ENCODE data around the gene RALGAPA2.

The RALGAPA2 gene

DNA sequence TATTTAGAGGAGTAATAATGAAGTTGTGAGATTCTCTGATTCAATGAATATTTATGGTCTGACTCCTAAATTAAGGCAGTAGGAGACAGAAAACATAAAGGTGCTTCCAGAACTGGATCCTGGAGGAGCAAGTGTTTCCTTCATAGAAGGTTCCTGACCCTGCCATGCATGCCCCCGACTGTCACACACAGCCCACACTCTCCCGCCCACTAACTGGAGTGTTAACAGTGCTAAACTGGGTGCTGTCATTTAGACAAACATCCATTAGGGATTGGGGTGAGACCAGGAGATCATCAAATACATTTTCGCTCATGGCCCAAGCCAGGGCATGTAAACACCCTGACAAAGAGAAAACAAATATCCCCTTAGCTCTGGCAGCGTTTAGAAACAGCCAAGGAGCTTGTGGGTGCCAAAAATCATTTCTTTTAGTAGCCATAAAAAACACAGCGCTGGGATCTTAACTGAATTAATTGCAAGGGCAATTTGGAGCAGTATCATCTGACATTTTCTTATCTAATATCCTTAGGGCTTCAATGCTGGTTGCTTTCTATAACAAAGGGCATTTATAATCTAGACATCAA is 297.7 kb downstream of the RALGAPA2 start:
- no peaks in the 10 kb centered on the region for H3K4me1 Mint-ChIP-seq

DNA sequence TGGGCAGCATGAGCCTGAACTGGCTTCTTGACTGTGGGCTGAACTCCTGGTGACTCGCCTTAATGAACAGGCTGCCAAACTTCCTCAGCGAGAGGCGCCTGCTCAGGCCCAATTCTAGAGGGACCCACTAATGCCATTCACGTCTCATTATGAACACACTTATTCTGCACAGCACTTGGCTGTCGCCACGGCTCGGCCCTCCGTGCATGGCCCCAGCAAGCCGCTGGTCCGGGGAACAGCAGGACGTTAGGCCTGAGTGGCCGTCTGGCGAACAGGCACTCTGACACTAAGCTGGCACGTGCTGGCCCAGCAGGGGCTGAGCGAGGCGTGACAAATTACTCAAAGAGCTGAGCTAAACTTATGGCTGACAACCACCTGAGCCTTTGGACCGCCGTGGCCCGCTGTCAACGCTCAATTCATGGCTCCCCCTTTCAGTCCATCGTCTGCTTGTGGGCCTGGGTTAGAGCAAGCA is 298.6 kb downstream of the RALGAPA2 start:
- Mint-ChIP-seq H3K27me3 (no peaks in the 10 kb centered on the region), H3K9me3 (no peaks in the 10 kb centered on the region), H3K4me3 (no peak overlapping the region), H3K4me1 (no peaks in the 10 kb centered on the region), H3K36me3 (no peaks in the 10 kb centered on the region), H3K27ac (no peak overlapping the region)
- DNase-seq, result no peak
- CTCF ChIA-PET, result no interaction called here

More for the DNA sequence above, 297.7 kb downstream of the RALGAPA2 start:
- H3K4me3 Mint-ChIP-seq, result no peak overlapping the region
- H3K36me3 Mint-ChIP-seq, result no peaks in the 10 kb centered on the region
- H3K9me3 Mint-ChIP-seq, result no peaks in the 10 kb centered on the region
- H3K27me3 Mint-ChIP-seq, result no peaks in the 10 kb centered on the region
- CTCF ChIA-PET, result no interaction called here
- DNase-seq, result no peak
- no peak overlapping the region for H3K27ac Mint-ChIP-seq

DNA sequence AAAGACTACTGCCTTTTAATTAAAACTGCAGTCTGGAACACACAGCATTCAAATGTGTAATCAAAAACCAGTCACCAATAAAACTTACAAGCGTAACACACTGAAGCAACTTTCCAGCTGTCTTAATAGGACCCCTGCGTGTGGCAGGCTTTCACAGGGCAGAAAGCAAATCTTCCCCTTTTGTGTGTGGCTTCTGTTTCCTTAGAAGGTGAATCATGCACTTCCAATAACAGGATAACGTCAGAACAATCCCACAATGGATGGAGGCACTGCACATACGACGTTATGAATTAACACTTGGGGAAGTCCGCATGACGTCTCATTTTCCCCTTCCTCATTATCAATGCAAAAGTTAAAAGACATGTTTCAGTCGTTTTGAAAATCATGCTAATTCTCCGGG is 299.7 kb downstream of the RALGAPA2 start:
- H3K27ac Mint-ChIP-seq, result no peak overlapping the region
- no peak for DNase-seq
- no peaks in the 10 kb centered on the region for H3K4me1 Mint-ChIP-seq
- H3K36me3 Mint-ChIP-seq, result no peaks in the 10 kb centered on the region
- no peaks in the 10 kb centered on the region for H3K9me3 Mint-ChIP-seq
- CTCF ChIA-PET, result no interaction called here
- H3K27me3 Mint-ChIP-seq, result no peaks in the 10 kb centered on the region
- H3K4me3 Mint-ChIP-seq, result no peak overlapping the region

DNA sequence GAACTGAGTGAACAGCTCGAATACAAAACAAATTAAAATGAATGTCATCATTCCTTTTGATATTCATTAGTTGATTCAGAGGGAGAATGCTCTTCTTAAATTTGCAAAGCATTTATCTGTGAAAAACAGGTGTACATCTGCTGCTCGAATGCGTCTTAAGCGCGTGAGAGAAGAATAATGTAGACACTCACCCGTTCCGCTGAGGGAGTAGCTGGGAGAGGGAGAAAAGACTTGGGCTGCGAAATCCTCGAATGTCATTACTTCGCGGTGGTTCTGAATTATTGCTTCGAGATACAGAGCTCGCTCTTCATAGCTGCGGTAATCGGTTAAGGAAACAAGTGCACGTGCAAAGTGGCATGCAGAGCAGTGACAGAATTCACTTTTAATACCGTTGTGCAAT is 300.6 kb downstream of the RALGAPA2 start:
- Mint-ChIP-seq H3K9me3 (no peaks in the 10 kb centered on the region), H3K4me3 (no peak overlapping the region), H3K4me1 (no peaks in the 10 kb centered on the region), H3K27ac (no peak overlapping the region), H3K27me3 (no peaks in the 10 kb centered on the region), H3K36me3 (no peaks in the 10 kb centered on the region)
- CTCF ChIA-PET, result interaction anchor here (1.2 kb wide), 1 partner anchor 175 kb away, joined by 3 read pairs; no protein-coding TSS in a partner anchor
- no peak for DNase-seq

DNA sequence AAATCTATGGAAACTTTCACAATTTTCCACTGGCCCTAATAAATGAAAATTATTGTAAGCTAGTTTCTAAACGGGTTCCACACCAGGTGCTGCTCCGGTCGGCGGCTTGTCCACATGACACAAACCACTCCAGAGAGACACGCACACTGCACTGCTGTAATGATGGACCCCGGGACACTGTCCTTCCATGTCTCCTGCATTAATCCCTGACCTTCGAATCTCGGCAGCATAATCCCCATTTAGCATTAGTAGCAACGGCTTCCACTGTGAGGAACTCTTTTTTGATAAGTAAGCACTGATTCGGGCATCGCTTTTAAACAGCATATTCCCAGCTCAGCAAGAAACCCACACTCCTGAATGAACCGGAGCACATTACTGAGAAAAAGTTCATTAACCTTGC is 301.0 kb downstream of the RALGAPA2 start:
- CTCF ChIA-PET, result interaction anchor here (1.2 kb wide), 1 partner anchor 175 kb away, joined by 3 read pairs; no protein-coding TSS in a partner anchor
- H3K4me1 Mint-ChIP-seq, result no peaks in the 10 kb centered on the region
- no peak overlapping the region for H3K27ac Mint-ChIP-seq
- H3K27me3 Mint-ChIP-seq, result no peaks in the 10 kb centered on the region
- DNase-seq, result no peak
- no peaks in the 10 kb centered on the region for H3K9me3 Mint-ChIP-seq
- no peaks in the 10 kb centered on the region for H3K36me3 Mint-ChIP-seq
- H3K4me3 Mint-ChIP-seq, result no peak overlapping the region

DNA sequence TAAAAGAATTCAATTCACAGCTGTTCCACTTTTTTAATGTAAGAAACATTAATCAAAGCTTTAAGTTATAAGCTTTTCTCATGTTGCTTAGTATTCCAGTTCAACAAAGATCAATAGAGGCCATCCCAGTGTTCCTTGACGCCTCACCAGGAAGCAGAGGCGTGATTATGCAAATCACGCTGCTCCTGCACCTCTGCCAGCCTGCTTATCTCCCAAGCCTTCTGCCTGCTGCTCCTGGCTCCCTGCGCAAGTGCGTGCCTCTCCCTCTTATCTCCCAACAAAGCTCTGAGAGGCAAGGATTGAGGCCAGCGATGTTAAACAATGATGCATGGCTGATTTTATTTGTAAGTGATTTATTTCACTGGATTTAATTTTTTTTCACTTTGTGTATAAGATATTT is 301.8 kb downstream of the RALGAPA2 start:
- CTCF ChIA-PET, result interaction anchor here (1.2 kb wide), 1 partner anchor 174 kb away, joined by 3 read pairs; no protein-coding TSS in a partner anchor
- no peaks in the 10 kb centered on the region for H3K9me3 Mint-ChIP-seq
- no peak overlapping the region for H3K4me3 Mint-ChIP-seq
- no peaks in the 10 kb centered on the region for H3K27me3 Mint-ChIP-seq
- no peak overlapping the region for H3K27ac Mint-ChIP-seq
- DNase-seq, result no peak
- H3K36me3 Mint-ChIP-seq, result no peaks in the 10 kb centered on the region
- H3K4me1 Mint-ChIP-seq, result no peaks in the 10 kb centered on the region

DNA sequence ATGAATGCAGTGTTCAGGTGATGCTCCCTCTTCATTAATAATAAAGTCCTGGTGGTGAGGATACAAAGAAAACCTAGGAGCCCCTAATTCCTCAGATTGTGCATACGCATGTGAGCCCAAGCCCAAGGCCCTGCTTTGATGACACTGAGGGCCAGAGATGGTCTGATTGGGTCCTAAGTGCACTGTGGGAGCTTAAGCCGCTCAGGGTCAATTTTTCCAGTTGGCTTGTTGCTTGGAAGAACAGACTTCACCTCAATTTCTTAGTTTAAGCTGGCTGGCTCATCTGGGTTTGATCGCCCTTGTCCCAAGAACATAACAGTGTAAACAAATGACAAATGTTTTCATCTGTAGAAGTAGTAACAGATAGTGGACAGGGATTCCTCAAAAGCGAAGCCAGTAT is 303.1 kb downstream of the RALGAPA2 start:
- Mint-ChIP-seq H3K36me3 (no peaks in the 10 kb centered on the region), H3K9me3 (no peaks in the 10 kb centered on the region), H3K4me1 (peaks cover 2% of the 10 kb centered on the region), H3K27ac (no peak overlapping the region), H3K27me3 (no peaks in the 10 kb centered on the region), H3K4me3 (no peak overlapping the region)
- CTCF ChIA-PET, result no interaction called here
- no peak for DNase-seq

DNA sequence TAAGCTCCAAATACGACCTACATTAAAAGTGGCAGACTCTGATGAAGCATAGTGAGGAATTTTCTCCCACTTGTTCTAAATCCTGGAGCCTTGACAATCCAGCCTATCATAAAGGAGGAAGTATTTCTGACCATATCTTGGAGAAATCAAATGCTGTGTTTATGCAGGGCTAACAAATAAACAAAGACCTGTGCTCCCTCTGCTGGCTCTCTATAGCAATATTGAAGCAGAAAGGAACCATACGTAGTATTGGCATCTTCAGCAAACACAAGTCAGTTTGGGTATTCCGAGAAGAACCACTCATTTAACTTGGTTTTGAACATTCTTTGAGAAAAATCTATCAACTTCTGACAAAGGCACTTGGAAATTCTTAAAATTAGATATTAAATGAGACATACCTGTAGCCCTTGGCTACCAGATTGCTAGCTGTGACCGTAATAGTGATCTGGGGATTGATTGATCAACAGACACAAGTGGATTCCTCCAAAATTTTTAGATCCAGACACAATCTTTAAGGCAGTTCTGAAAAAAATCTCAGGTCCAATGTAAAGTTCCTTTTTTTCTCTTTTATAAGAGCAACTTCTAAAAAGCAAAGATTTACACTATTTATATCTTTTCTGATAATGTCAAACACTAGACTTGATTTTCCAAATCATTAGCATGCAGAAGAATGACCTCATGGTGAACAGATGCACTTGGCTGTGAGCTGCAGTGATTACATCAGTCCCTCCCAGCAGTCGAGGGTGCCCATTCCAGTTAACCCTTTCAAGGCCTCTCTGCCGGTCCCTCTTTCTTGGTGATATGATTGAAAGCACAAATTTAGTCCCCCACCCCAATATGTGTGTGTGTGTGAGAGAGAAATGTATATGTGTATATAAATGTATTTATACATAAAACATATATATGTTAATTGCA is 304.3 kb downstream of the RALGAPA2 start:
- peaks cover 2% of the 10 kb centered on the region for H3K4me1 Mint-ChIP-seq
- DNase-seq, result no peak
- no peak overlapping the region for H3K27ac Mint-ChIP-seq
- H3K27me3 Mint-ChIP-seq, result no peaks in the 10 kb centered on the region
- H3K36me3 Mint-ChIP-seq, result no peaks in the 10 kb centered on the region
- no peaks in the 10 kb centered on the region for H3K9me3 Mint-ChIP-seq
- no peak overlapping the region for H3K4me3 Mint-ChIP-seq
- CTCF ChIA-PET, result no interaction called here

DNA sequence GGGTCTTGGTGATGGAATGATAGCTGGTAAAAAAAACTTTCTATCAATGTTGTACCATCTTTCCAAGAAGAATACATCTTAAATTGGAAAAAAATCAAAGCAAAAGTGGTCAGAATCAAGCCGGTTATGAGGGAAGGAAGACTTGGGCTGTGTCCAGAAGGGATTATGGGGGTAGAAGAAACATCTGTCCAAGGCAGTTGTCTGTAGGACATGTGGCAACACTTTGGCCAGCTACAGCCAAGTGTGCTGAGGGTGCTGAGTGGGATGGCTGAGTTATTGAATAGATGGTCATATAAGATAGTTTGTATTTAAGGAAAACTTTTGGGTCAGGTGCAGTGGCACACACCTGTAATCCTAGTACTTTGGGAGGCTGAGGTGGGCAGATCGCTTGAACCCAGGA is 306.1 kb downstream of the RALGAPA2 start:
- Mint-ChIP-seq H3K27ac (no peak overlapping the region), H3K4me1 (peaks cover 2% of the 10 kb centered on the region), H3K36me3 (no peaks in the 10 kb centered on the region), H3K27me3 (no peaks in the 10 kb centered on the region), H3K9me3 (no peaks in the 10 kb centered on the region), H3K4me3 (no peak overlapping the region)
- no peak for DNase-seq
- CTCF ChIA-PET, result no interaction called here

DNA sequence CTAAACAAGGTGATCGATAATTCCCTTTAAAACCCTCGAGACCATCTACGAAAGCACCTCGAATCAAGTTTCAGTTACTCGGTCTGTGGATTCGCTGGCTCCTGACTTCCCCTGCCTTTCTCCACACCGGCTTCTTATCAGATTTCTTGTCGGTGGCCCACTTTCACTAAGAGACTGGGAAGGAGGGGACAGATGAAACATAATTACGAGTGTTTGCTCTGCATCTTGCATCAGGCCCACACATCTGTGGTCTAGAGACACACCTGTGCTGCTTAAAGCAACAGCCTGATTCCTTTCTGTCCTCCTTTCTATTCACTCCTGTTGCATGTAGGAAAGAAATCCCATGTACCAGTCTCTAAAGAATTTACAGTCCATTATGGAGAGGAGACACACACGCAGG is 306.8 kb downstream of the RALGAPA2 start:
- Mint-ChIP-seq H3K4me3 (no peak overlapping the region), H3K9me3 (no peaks in the 10 kb centered on the region), H3K27me3 (no peaks in the 10 kb centered on the region), H3K4me1 (peaks cover 2% of the 10 kb centered on the region), H3K36me3 (no peaks in the 10 kb centered on the region), H3K27ac (no peak overlapping the region)
- DNase-seq, result no peak
- CTCF ChIA-PET, result no interaction called here

DNA sequence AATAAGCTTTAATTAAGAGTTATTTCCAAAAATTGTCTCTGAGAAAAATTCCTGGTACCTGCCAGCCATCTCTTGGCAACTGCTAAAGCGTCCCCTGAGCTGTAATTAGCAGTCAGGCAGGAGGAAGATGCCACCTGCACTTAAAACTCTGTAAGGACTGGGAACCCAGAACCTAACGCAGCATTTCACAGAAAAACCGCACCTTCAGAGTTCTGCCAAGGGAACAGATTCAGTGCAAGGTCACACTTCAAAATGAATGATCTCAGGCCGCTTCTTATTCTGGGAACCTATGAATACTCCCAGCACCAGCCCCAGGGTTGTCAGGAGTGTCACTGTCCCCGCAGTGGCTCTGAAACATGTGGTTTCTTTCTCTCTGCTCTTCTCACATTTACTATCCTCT is 307.8 kb downstream of the RALGAPA2 start:
- CTCF ChIA-PET, result no interaction called here
- H3K4me1 Mint-ChIP-seq, result peaks cover 2% of the 10 kb centered on the region
- DNase-seq, result no peak
- H3K36me3 Mint-ChIP-seq, result no peaks in the 10 kb centered on the region
- no peaks in the 10 kb centered on the region for H3K9me3 Mint-ChIP-seq
- H3K4me3 Mint-ChIP-seq, result no peak overlapping the region
- no peak overlapping the region for H3K27ac Mint-ChIP-seq
- H3K27me3 Mint-ChIP-seq, result no peaks in the 10 kb centered on the region

DNA sequence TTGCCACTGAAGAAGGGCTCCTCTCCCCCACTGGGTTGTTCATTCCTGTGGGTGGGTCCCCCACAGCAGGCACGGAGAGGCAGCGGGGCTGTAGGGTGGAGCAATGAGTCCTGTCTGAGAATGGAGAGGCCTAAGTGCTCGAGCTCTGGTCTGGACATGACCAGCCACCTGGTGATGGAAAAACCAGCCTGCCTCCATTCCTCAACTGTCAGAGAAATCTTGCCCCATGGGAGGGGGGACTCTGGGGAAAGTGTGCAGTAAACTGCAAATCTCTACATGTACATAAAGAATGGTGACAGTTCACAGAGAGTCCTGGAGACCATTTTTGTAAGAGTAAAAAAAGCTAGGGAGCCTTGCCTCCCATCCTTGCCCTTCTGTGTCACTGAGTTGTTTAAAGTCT is 310.5 kb downstream of the RALGAPA2 start:
- no peaks in the 10 kb centered on the region for H3K27me3 Mint-ChIP-seq
- CTCF ChIA-PET, result interaction anchor here (0.9 kb wide), 1 partner anchor 17 kb away, joined by 3 read pairs; no protein-coding TSS in a partner anchor
- H3K9me3 Mint-ChIP-seq, result no peaks in the 10 kb centered on the region
- DNase-seq, result no peak
- no peak overlapping the region for H3K27ac Mint-ChIP-seq
- H3K4me1 Mint-ChIP-seq, result peaks cover 2% of the 10 kb centered on the region
- no peaks in the 10 kb centered on the region for H3K36me3 Mint-ChIP-seq
- H3K4me3 Mint-ChIP-seq, result no peak overlapping the region

DNA sequence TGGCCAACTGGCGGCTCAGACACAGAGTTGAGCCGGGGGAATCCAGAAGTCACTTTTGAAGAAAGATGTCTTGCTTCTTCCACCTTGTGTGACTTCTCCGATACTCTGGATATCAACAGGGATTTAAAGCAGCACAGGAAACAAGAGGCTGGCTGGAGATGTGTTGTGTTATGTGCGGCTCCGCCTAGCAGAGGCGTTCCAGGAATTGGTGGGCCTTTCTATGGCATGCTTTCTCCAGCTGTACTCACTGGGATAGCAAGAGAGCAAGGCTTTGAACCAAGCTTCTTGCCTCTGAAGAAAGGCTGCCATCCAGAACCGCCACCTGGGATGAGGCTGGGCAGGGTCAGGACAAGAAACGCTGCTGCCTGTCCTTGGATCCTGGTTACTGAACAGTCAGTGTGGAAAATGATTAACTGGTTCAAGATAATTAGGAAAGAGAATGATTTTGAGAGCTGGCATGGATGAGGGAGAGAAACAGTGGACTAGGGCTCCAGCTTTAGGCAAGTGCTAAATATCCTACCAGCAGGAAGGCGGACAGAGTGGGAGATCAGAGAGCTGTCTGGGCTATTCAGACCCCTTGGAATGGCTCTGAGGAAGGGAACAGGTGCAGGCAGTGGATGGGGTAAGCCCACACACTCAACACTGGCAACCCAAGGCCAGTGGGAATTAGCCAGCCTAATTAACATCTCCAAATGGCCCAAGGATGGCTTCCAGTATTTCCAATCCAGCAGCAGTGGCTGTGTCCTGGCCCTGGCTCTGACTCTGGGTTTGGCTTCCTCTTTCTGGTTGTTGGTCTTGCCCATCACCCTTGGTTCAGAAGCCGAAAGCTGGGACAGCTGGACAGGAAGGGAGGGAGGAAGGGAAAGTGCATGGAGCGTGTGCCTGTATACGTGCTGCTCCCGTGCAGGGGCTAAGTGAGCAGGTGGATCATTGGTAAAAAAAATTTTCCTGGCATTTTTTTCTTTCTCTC is 312.6 kb downstream of the RALGAPA2 start:
- Mint-ChIP-seq H3K27me3 (no peaks in the 10 kb centered on the region), H3K36me3 (no peaks in the 10 kb centered on the region), H3K4me3 (no peak overlapping the region), H3K4me1 (peaks cover under 1% of the 10 kb centered on the region), H3K27ac (no peak overlapping the region), H3K9me3 (no peaks in the 10 kb centered on the region)
- no peak for DNase-seq
- CTCF ChIA-PET, result no interaction called here

DNA sequence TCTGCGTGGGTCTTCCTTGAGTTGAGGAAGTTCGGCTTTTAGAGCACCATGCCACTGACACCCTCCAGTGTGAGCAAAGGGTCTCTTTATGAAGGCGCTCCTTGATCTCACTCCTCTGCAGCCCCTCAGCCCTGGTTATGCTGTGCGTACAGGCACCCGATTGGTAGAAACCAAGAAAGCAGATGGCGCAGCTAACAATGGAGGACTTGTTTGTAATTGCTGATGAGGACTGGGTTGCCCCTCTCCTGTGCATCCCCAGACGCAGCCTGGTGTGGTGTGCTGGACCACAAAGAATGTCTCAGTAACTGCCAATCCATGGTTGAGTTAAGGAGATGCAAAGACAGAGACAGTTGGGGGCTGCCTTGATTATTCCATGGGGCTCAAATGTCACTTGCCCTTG is 314.3 kb downstream of the RALGAPA2 start:
- Mint-ChIP-seq H3K9me3 (no peaks in the 10 kb centered on the region), H3K36me3 (peaks cover under 1% of the 10 kb centered on the region), H3K27ac (no peak overlapping the region), H3K4me3 (no peak overlapping the region), H3K4me1 (no peaks in the 10 kb centered on the region), H3K27me3 (no peaks in the 10 kb centered on the region)
- no peak for DNase-seq
- CTCF ChIA-PET, result no interaction called here
